Upper lobe of right lung (tissue), 1 donor: ENCODE results near the gene UBE2J2. TPM values are rescaled to one million over a fixed set of nuclear protein-coding genes. Genes with fewer than 3 reads are reported as not detected.

Source experiments
- ATAC-seq: fragments of 200-7000 bp; cut with Tn5 transposase; one replicate; pipeline ENCODE4 v1.9.1; 2020; ENCODE audit warnings: mild to moderate bottlenecking, moderate library complexity
- DNase-seq: peaks from one replicate; pipeline ENCODE4 v3.0.0-alpha.2; 2020
- H3K27ac ChIP-seq: fragments of 200-600 bp; one replicate; pipeline ENCODE4 v1.8.0; 2022
- H3K27me3 ChIP-seq: fragments of 200-600 bp; one replicate; pipeline ENCODE4 v1.8.0; 2022; ENCODE audit warnings: mild to moderate bottlenecking
- H3K36me3 ChIP-seq: fragments of 200-600 bp; one replicate; pipeline ENCODE4 v1.8.0; 2022
- H3K4me1 ChIP-seq: fragments of 200-600 bp; one replicate; pipeline ENCODE4 v1.8.0; 2022
- H3K4me3 ChIP-seq: fragments of 200-600 bp; one replicate; pipeline ENCODE4 v1.8.0; 2022; ENCODE audit warnings: mild to moderate bottlenecking
- H3K9me3 ChIP-seq: fragments of 200-600 bp; one replicate; pipeline ENCODE4 v1.8.0; 2022
- intact Hi-C: fragments of 100-400 bp; cut with DNase I; formaldehyde crosslinking; loops from one replicate; pipeline ENCODE4 v1.11.0; 2022
- total RNA-seq: library from RNA; stranded (reverse); fragmentation: NEBNext Ultra II Directional; extraction: Animal tissue kit (Norgen Biotek cat#: 25700); gene quantifications from one replicate; pipeline ENCODE4 v1.2.1, GENCODE V29; 2021
- TF ChIP-seq, protein P1 (sequence below): fragments of 200-600 bp; IDR thresholded peaks from one replicate; pipeline ENCODE4 v1.8.0; 2022; ENCODE audit warnings: antibody characterized with exemption
- donor health status: DM: no; HTN: yes; CAD: no; lungs with severe emphysema.

UBE2J2 gene
- total RNA-seq, 1 donor from 2014 or later = 52.5 TPM

DNA sequence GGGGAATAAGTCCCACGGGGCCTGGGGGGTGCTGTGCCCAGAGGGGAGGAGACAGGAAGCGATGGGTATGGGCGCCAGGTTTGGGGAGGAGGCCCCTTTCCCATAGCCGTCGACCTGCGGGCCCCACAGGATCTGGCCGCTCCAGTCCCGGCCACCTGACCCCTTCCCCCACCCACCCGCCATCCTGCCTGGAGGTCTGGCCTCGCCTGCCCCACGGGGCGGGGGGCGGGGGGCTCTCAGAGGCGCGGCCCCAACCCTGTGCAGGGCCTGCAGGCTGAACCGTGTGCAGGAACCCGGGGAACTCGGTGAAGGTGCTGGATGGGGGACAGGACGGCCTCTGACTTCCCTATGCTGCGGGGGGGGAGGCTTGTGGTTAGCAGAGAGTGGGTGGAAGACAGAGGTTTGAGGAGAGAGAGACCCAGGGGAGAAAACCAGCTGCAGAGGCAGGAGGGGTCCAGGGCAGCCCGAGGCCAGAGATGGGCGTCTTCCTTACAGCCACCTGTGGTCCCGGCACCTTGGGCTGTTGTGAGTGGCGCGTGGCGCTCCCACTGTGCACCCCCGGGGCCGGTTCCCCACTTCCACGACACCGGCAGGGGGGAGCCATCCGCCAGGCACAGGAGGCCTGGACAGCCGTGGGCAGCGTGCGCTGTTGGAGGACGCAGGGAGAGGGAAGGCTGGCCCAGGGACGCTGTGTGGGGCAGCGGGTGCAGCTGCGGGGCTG, 64.8 kb downstream of the UBE2J2 start:
- no peaks in the 10 kb centered on the region for H3K9me3 ChIP-seq
- DNase-seq = no peak
- no peak overlapping the region for H3K4me3 ChIP-seq
- intact Hi-C loops = no loop called here
- TF ChIP-seq, protein P1, sequence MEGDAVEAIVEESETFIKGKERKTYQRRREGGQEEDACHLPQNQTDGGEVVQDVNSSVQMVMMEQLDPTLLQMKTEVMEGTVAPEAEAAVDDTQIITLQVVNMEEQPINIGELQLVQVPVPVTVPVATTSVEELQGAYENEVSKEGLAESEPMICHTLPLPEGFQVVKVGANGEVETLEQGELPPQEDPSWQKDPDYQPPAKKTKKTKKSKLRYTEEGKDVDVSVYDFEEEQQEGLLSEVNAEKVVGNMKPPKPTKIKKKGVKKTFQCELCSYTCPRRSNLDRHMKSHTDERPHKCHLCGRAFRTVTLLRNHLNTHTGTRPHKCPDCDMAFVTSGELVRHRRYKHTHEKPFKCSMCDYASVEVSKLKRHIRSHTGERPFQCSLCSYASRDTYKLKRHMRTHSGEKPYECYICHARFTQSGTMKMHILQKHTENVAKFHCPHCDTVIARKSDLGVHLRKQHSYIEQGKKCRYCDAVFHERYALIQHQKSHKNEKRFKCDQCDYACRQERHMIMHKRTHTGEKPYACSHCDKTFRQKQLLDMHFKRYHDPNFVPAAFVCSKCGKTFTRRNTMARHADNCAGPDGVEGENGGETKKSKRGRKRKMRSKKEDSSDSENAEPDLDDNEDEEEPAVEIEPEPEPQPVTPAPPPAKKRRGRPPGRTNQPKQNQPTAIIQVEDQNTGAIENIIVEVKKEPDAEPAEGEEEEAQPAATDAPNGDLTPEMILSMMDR = no peak
- peaks cover 17% of the 10 kb centered on the region for H3K4me1 ChIP-seq
- ATAC-seq = no peak
- H3K27me3 ChIP-seq = peaks cover 29% of the 10 kb centered on the region
- H3K27ac ChIP-seq = no peak overlapping the region
- no peaks in the 10 kb centered on the region for H3K36me3 ChIP-seq

DNA sequence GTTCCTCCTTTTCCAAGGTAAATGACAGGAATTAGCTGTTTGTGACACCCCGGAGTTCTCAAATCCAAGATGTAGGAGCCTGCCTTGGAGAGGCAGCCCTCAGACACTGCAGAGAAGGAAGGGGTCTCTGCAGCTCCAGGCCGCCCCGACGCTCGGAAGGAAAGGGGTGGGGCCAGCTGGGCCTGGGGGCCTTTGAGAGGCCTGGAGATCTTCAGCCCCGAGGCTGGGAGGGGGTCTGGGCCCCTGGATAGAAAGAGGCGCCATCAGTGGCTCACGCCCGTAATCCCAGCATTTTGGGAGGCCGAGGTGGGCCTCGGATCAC, 66.1 kb downstream of the UBE2J2 start:
- intact Hi-C loops = no loop called here
- Histone ChIP-seq H3K27ac (no peak overlapping the region), H3K4me3 (no peak overlapping the region), H3K4me1 (peaks cover 6% of the 10 kb centered on the region), H3K9me3 (no peaks in the 10 kb centered on the region), H3K27me3 (peaks cover 29% of the 10 kb centered on the region), H3K36me3 (no peaks in the 10 kb centered on the region)
- no peak for ATAC-seq
- TF ChIP-seq, protein P1 = no peak
- DNase-seq = no peak

DNA sequence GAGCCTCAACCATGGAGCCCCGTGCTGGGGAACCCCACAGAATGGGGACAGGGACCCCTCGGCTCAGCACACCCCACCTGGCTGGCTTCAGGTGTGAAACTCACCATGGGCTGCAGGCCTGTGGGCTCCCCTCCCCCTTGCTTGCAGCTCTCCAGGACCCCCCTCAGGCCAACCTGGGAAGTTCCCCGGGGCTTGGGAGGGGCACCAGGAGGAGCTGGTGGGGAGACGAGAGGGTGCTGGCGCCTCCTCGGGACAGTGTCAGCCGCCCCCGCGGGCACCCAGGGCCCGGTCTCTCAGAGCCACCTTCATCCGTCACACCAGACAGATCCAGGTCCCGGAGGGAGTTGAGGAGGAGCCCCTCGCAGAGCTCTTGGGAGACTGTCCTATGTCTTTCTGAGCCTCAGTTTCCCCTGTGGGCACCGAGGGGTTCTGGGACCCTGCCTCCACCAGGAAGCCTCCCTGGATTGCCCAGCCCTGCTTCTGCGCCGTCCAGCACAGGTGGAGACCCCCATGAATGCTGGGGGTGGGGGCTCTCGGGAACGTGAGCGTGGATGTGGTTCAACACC, 66.6 kb downstream of the UBE2J2 start:
- no peak for DNase-seq
- H3K27ac ChIP-seq = no peak overlapping the region
- TF ChIP-seq, protein P1 = no peak
- H3K27me3 ChIP-seq = peaks cover 29% of the 10 kb centered on the region
- H3K36me3 ChIP-seq = no peaks in the 10 kb centered on the region
- no peak overlapping the region for H3K4me3 ChIP-seq
- ATAC-seq = no peak
- intact Hi-C loops = no loop called here
- H3K4me1 ChIP-seq = peaks cover 6% of the 10 kb centered on the region
- no peaks in the 10 kb centered on the region for H3K9me3 ChIP-seq

DNA sequence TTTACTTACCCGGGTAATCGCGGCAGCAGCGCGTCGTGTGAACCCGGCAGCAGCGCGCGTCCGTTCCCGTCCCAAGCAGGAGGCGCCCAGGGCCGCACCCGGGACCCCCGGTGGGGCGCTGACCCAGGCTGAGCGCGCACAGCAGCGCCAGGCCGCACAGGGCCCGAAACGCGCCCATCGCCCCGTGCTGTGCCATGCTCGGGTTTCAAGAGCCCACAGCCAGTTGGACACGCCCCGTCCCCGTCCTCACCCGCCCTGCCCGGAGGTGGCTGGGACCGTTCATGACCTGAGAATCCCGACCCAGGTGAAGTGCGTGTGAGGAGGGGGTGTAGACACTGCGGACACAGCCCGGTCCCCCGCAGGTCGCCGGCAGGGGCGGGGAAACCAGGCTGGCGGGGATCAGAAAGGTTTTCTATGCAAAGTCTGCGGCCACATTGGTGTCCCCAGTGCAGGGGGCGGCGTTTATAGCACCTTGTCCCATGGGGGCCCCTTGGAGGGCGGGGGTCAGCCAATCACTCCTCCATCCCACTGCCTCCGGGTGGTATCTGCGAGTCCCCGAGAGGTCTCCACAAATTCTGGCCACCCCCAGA, 67.2 kb downstream of the UBE2J2 start, which contains the start of gene TNFRSF18:
Gene TNFRSF18 (minus strand): TSS at position 217 of the 590 bp plus-strand sequence. CDS start 21 bp downstream, at position 196.
- Histone ChIP-seq H3K9me3 (no peaks in the 10 kb centered on the region), H3K4me3 (peak within 1 kb of the TSS; percentile 36), H3K4me1 (peaks cover 6% of the 10 kb centered on the region), H3K36me3 (no peaks in the 10 kb centered on the region), H3K27me3 (peaks cover 29% of the 10 kb centered on the region), H3K27ac (no peak within 1 kb of the TSS)
- intact Hi-C loops = no loop called here
- ATAC-seq (peak; percentile 60), DNase-seq (no peak)
- TF ChIP-seq, protein P1 = no peak

DNA sequence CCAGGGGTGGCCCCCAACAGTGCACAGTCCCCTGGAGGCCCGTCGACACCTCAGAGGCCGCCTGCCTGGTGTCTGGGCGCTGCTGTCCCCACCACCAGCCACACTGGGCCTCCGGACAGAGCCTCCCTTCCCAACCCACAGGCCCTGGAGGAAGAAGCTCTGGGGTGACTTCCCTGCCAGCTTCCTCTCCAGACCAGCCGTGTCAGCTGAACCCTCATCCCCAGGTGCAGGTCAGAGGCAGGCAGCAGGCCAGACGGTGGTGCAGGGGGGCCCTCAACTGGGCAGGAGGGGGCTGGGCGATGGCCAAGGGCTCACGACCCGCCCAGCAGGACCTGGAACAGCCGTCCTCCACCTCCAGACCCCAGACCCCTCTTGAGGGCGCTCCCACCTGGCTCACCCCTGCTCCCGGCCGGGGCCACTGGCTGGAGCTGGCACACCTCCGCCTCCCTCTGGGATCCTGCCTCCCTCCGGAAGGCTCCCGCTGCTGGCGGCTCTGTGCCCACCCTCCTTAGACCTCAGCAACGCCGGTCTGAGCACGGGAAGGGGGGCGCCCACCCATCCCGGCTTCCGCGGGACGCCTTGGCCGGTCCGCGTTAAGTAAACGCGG, 67.8 kb downstream of the UBE2J2 start:
- intact Hi-C loops = no loop called here
- peak overlapping the region; percentile 36 for H3K4me3 ChIP-seq
- peaks cover 29% of the 10 kb centered on the region for H3K27me3 ChIP-seq
- no peaks in the 10 kb centered on the region for H3K36me3 ChIP-seq
- TF ChIP-seq, protein P1 = no peak
- H3K9me3 ChIP-seq = no peaks in the 10 kb centered on the region
- DNase-seq (no peak), ATAC-seq (no peak)
- peaks cover 6% of the 10 kb centered on the region for H3K4me1 ChIP-seq
- H3K27ac ChIP-seq = no peak overlapping the region
